K562 (cell line): ENCODE measurements around the gene DNM1. TPM values are rescaled to one million over a fixed set of nuclear protein-coding genes. Genes with fewer than 3 reads are reported as not detected.

ENCODE experiments used
- CBFA2T3 ChIP-seq: fragments of 450-650 bp; IDR thresholded peaks from 2 replicates; pipeline ENCODE4 v1.6.1; 2017
- CXXC5 ChIP-seq: fragments of 250-450 bp; sonication (Bioruptor Pico); IDR thresholded peaks from 2 replicates; pipeline ENCODE4 v1.8.0; 2022; ENCODE audit warnings: inconsistent platforms, mild to moderate bottlenecking, moderate library complexity
- DPF2 ChIP-seq: fragments of 450-650 bp; IDR thresholded peaks from 2 replicates; pipeline ENCODE4 v1.6.1; 2016
- ESRRA ChIP-seq: fragments of 450-650 bp; IDR thresholded peaks from 2 replicates; pipeline ENCODE4 v1.6.1; 2014; ENCODE audit warnings: low read depth, mild to moderate bottlenecking, moderate library complexity, borderline replicate concordance
- GTF2F1 ChIP-seq: IDR thresholded peaks from 2 replicates; pipeline ENCODE4 v1.6.1; 2011; ENCODE audit warnings: low read depth, low read length, improper control_type of control experiment
- ILK ChIP-seq: fragments of 450-650 bp; IDR thresholded peaks from 2 replicates; pipeline ENCODE4 v1.6.1; 2016; ENCODE audit warnings: missing genetic modification characterization, low read depth, mild to moderate bottlenecking, missing compliant biosample characterization, moderate library complexity, borderline replicate concordance
- JUND ChIP-seq, 2 experiments: IDR thresholded peaks; 2 replicates in 1 of 2; 3 replicates in 1 of 2; pipeline ENCODE4 v1.6.1; 2011; ENCODE audit warnings: borderline replicate concordance in 2 of 2, low read depth in 2 of 2, low read length in 2 of 2, improper control_type of control experiment in 1 of 2, missing biosample characterization in 1 of 2, missing genetic modification characterization in 1 of 2, missing genetic modification reagents in 1 of 2
- MAFF ChIP-seq: IDR thresholded peaks from 2 replicates; pipeline ENCODE4 v1.6.1; 2012; ENCODE audit warnings: low read length, improper control_type of control experiment
- OTX1 ChIP-seq: fragments of 450-650 bp; formaldehyde crosslinking; IDR thresholded peaks from 2 replicates; pipeline ENCODE4 v1.4.0; 2022; ENCODE audit warnings: mild to moderate bottlenecking
- TRIM24 ChIP-seq, 2 experiments: fragments of 450-650 bp; IDR thresholded peaks; 2 replicates each; pipeline ENCODE4 v1.6.1; 2016
- WHSC1 ChIP-seq: IDR thresholded peaks from one replicate; pipeline ENCODE4 v1.6.1; 2012; ENCODE audit warnings: low read length, control low read depth, inconsistent platforms
- ZNF140 ChIP-seq: fragments of 250-450 bp; sonication (Bioruptor Pico); IDR thresholded peaks from 2 replicates; pipeline ENCODE4 v1.8.0; 2021; ENCODE audit warnings: moderate library complexity, mild to moderate bottlenecking, inconsistent platforms
- ZNF24 ChIP-seq: fragments of 450-650 bp; IDR thresholded peaks from 2 replicates; pipeline ENCODE4 v1.6.1; 2016
- ZNF561 ChIP-seq: fragments of 450-650 bp; formaldehyde crosslinking; conservative IDR thresholded peaks from 2 replicates; pipeline ENCODE4 v1.4.0; 2020; ENCODE audit warnings: mild to moderate bottlenecking, moderate library complexity
- ZNF699 ChIP-seq: fragments of 250-450 bp; sonication (Bioruptor Pico); IDR thresholded peaks from 2 replicates; pipeline ENCODE4 v1.8.0; 2021; ENCODE audit warnings: mild to moderate bottlenecking, moderate library complexity; ENCODE audit not compliant: insufficient replicate concordance
- polyA plus RNA-seq, 8 experiments: library from polyadenylated mRNA; depleted of rRNA in 4 of 8; stranded (reverse) in 5 of 8; unstranded in 3 of 8; fragments of >200 nt; fragmentation: Nextera tagmentation in 2 of 8; fragmentation: Illumina TruSeq in 1 of 8; extraction: Ambion mirVana in 2 of 8; extraction: Trizol in 1 of 8; gene quantifications; 2 replicates each; pipeline versions ENCODE4 v1.2.1 to v1.2.3, GENCODE V29; 2011 to 2014; ENCODE audit warnings: inconsistent platforms in 1 of 8, missing spikeins in 1 of 8
- total RNA-seq, 7 experiments: library from RNA; depleted of rRNA in 6 of 7; stranded (reverse); fragments of >200 nt in 6 of 7; fragmentation: Illumina TruSeq in 2 of 7; extraction: Trizol in 2 of 7; gene quantifications; 2 replicates each; pipeline versions ENCODE4 v1.2.1 to v1.2.3, GENCODE V29; 2011 to 2021; ENCODE audit warnings: low replicate concordance in 1 of 7
- TF ChIP-seq, protein P1 (sequence below): fragments of 150-350 bp; IDR thresholded peaks from 2 replicates; pipeline ENCODE4 v1.6.1; 2014; ENCODE audit warnings: low read depth, mild to moderate bottlenecking, low read length, borderline replicate concordance
- TF ChIP-seq, protein P2 (sequence below): sonication (generic); formaldehyde crosslinking; IDR thresholded peaks from 2 replicates; pipeline ENCODE4 v1.8.0; 2022; ENCODE audit warnings: mild to moderate bottlenecking, missing genetic modification reagents
- TF ChIP-seq, protein P3 (sequence below): fragments of 250-450 bp; sonication (Bioruptor Pico); IDR thresholded peaks from 2 replicates; pipeline ENCODE4 v1.8.0; 2022; ENCODE audit warnings: moderate library complexity, mild to moderate bottlenecking, inconsistent platforms
- TF ChIP-seq, protein P4 (sequence below): fragments of 450-650 bp; formaldehyde crosslinking; IDR thresholded peaks from 2 replicates; pipeline ENCODE4 v1.4.0; 2022; ENCODE audit warnings: missing genetic modification characterization
- TF ChIP-seq, protein P5 (sequence below): fragments of 450-650 bp; formaldehyde crosslinking; IDR thresholded peaks from 2 replicates; pipeline ENCODE4 v1.4.0; 2022; ENCODE audit warnings: missing genetic modification characterization
- TF ChIP-seq, protein P6 (sequence below): fragments of 250-450 bp; sonication (Bioruptor Pico); IDR thresholded peaks from 2 replicates; pipeline ENCODE4 v1.6.1; 2021; ENCODE audit warnings: mild to moderate bottlenecking

Gene DNM1
- total and polyA plus RNA-seq, 9 of the 15 experiments (the other 6 are each of a cell fraction or from before 2014, with no cell fraction given), result 0.39 to 23.1 (median 9.1) TPM

DNA sequence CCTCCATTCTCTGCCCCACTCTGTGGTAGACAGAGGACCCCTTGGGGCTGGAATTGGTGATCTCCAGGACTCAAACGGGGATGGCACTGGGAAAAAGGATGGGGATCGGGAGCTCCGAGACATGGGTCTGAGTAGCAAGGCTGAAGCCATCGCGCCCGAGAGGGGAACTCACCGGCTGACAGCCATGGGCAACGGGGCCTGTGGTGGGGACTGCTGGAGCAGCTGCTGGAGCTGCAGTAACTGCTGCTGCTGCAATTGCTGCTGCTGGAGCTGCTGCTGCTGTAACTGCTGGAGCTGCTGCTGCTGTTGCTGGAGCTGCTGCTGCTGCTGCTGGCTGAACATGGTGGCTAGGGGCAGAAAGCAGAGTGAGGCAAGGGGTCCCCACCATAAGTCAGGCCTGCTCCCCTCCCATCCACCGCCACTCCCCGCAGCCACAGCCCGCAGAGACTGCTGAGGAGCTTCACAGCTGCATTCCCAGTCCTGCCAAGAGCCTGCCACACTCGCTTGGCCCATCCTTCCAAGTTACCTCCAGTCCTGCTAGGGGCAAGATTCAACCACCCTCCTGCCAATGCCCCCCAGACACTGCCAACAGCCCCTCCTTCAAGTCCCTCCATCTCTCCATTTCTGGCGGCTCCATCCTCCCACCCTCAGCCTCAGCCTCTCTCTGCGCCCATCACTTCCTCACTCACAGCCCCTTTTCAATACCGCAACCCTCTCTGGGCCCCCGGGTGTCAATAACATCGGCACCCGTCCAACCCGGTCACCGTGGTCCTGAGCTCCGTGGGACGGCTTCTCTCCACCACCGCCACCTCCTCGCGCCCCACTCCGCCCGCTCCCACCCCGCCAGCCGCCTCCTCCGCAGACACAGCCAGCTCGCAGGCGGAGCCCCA, 12.4 kb upstream of the DNM1 start (continued):
- TF ChIP-seq, protein P1, sequence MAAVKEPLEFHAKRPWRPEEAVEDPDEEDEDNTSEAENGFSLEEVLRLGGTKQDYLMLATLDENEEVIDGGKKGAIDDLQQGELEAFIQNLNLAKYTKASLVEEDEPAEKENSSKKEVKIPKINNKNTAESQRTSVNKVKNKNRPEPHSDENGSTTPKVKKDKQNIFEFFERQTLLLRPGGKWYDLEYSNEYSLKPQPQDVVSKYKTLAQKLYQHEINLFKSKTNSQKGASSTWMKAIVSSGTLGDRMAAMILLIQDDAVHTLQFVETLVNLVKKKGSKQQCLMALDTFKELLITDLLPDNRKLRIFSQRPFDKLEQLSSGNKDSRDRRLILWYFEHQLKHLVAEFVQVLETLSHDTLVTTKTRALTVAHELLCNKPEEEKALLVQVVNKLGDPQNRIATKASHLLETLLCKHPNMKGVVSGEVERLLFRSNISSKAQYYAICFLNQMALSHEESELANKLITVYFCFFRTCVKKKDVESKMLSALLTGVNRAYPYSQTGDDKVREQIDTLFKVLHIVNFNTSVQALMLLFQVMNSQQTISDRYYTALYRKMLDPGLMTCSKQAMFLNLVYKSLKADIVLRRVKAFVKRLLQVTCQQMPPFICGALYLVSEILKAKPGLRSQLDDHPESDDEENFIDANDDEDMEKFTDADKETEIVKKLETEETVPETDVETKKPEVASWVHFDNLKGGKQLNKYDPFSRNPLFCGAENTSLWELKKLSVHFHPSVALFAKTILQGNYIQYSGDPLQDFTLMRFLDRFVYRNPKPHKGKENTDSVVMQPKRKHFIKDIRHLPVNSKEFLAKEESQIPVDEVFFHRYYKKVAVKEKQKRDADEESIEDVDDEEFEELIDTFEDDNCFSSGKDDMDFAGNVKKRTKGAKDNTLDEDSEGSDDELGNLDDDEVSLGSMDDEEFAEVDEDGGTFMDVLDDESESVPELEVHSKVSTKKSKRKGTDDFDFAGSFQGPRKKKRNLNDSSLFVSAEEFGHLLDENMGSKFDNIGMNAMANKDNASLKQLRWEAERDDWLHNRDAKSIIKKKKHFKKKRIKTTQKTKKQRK, result no peak
- TF ChIP-seq, protein P2, sequence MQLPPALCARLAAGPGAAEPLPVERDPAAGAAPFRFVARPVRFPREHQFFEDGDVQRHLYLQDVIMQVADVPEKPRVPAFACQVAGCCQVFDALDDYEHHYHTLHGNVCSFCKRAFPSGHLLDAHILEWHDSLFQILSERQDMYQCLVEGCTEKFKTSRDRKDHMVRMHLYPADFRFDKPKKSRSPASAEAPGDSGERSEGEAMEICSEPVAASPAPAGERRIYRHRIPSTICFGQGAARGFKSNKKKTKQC (CRISPR knock-in tag), result no peak
- TF ChIP-seq ESRRA, result no peak
- no peak for TF ChIP-seq DPF2
- TF ChIP-seq, protein P3, sequence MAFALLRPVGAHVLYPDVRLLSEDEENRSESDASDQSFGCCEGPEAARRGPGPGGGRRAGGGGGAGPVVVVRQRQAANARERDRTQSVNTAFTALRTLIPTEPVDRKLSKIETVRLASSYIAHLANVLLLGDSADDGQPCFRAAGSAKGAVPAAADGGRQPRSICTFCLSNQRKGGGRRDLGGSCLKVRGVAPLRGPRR, result 0 out of 2 replicates have a peak, but pooled peaks have one; percentile 40
- no peak for TF ChIP-seq TRIM24 (IDR thresholded peaks at IDR 0.05)
- no peak for TF ChIP-seq CXXC5 (CRISPR knock-in tag)
- peak; percentile 48 for TF ChIP-seq WHSC1
- no peak for TF ChIP-seq ZNF140
- TF ChIP-seq, protein P4, sequence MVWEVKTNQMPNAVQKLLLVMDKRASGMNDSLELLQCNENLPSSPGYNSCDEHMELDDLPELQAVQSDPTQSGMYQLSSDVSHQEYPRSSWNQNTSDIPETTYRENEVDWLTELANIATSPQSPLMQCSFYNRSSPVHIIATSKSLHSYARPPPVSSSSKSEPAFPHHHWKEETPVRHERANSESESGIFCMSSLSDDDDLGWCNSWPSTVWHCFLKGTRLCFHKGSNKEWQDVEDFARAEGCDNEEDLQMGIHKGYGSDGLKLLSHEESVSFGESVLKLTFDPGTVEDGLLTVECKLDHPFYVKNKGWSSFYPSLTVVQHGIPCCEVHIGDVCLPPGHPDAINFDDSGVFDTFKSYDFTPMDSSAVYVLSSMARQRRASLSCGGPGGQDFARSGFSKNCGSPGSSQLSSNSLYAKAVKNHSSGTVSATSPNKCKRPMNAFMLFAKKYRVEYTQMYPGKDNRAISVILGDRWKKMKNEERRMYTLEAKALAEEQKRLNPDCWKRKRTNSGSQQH (CRISPR knock-in tag), result peak; percentile 93; the same call in 1 of the 2 replicates
- TF ChIP-seq OTX1 (CRISPR knock-in tag), result peak; percentile 98
- TF ChIP-seq ZNF699, result no peak
- TF ChIP-seq JUND (IDR thresholded peaks at IDR 0.05; ENCODE audit: borderline replicate concordance, low read depth, low read length), result no peak
- no peak for TF ChIP-seq JUND (tag; IDR thresholded peaks at IDR 0.05; ENCODE audit: borderline replicate concordance, low read depth, low read length)
- no peak for TF ChIP-seq ZNF24
- TF ChIP-seq, protein P5, sequence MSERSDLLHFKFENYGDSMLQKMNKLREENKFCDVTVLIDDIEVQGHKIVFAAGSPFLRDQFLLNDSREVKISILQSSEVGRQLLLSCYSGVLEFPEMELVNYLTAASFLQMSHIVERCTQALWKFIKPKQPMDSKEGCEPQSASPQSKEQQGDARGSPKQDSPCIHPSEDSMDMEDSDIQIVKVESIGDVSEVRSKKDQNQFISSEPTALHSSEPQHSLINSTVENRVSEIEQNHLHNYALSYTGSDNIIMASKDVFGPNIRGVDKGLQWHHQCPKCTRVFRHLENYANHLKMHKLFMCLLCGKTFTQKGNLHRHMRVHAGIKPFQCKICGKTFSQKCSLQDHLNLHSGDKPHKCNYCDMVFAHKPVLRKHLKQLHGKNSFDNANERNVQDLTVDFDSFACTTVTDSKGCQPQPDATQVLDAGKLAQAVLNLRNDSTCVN (CRISPR knock-in tag), result peak; percentile 98
- no peak for TF ChIP-seq ILK
- TF ChIP-seq GTF2F1, result no peak
- TF ChIP-seq CBFA2T3, result no peak
- TF ChIP-seq ZNF561, result no peak
- TF ChIP-seq MAFF, result no peak
- TF ChIP-seq, protein P6, sequence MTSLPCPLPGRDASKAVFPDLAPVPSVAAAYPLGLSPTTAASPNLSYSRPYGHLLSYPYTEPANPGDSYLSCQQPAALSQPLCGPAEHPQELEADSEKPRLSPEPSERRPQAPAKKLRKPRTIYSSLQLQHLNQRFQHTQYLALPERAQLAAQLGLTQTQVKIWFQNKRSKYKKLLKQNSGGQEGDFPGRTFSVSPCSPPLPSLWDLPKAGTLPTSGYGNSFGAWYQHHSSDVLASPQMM (CRISPR knock-in tag), result no peak
